DOHH2 (cell line): Measurements from ENCODE around the gene TTR.

Source experiments
- EZH2phosphoT487 ChIP-seq: fragments of 200-600 bp; sonication (generic); IDR thresholded peaks from 2 replicates; pipeline ENCODE4 v1.6.1; 2017; ENCODE audit warnings: borderline replicate concordance, mild to moderate bottlenecking, antibody characterized with exemption, low read length, moderate library complexity, mixed read lengths
- TF ChIP-seq, protein P1 (sequence below): fragments of 200-600 bp; sonication (generic); IDR thresholded peaks from one replicate; pipeline ENCODE4 v1.5.1; 2014; ENCODE audit warnings: antibody characterized with exemption, mild to moderate bottlenecking, low read depth, low read length; ENCODE audit not compliant: poor library complexity, severe bottlenecking

GRCh38 chr18:31592506-31593157 is 955 bp downstream of the TTR start:
- TF ChIP-seq, protein P1, sequence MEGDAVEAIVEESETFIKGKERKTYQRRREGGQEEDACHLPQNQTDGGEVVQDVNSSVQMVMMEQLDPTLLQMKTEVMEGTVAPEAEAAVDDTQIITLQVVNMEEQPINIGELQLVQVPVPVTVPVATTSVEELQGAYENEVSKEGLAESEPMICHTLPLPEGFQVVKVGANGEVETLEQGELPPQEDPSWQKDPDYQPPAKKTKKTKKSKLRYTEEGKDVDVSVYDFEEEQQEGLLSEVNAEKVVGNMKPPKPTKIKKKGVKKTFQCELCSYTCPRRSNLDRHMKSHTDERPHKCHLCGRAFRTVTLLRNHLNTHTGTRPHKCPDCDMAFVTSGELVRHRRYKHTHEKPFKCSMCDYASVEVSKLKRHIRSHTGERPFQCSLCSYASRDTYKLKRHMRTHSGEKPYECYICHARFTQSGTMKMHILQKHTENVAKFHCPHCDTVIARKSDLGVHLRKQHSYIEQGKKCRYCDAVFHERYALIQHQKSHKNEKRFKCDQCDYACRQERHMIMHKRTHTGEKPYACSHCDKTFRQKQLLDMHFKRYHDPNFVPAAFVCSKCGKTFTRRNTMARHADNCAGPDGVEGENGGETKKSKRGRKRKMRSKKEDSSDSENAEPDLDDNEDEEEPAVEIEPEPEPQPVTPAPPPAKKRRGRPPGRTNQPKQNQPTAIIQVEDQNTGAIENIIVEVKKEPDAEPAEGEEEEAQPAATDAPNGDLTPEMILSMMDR, result no peak
- TF ChIP-seq EZH2phosphoT487, result no peak
